HCT116 (cell line): Measurements from ENCODE around the gene HSD3B7.

Experiments used
- EZH2 ChIP-seq: fragments of 200-600 bp; sonication (generic); IDR thresholded peaks from 2 replicates; pipeline ENCODE4 v1.6.1; 2017; ENCODE audit warnings: antibody characterized with exemption, mixed run types
- JUND ChIP-seq: IDR thresholded peaks from 2 replicates; pipeline ENCODE4 v1.6.1; 2012
- POLR2A ChIP-seq: IDR thresholded peaks from 2 replicates; pipeline ENCODE4 v1.7.0; 2011; ENCODE audit warnings: borderline replicate concordance; ENCODE audit not compliant: insufficient read depth, insufficient read length; ENCODE audit errors: extremely low read depth

- TF ChIP-seq JUND (no peak), EZH2 (no peak), POLR2A (no peak)
These were observed 28.2 kb upstream of the HSD3B7 start for GRCh38 chr16:30956601-30957455.
